ENCODE measurements around the gene TRIO. TPM values are rescaled to one million over a fixed set of nuclear protein-coding genes. Genes with fewer than 3 reads are reported as not detected.

The TRIO gene
- polyA plus RNA-seq, 10 donors, result 151 to 228 (median 197) TPM

- peak; percentile 45 to 77 (median 67) for DNase-seq
These were observed 208.9 kb downstream of the TRIO start for GRCh38 chr5:14351845-14352712.

DNA sequence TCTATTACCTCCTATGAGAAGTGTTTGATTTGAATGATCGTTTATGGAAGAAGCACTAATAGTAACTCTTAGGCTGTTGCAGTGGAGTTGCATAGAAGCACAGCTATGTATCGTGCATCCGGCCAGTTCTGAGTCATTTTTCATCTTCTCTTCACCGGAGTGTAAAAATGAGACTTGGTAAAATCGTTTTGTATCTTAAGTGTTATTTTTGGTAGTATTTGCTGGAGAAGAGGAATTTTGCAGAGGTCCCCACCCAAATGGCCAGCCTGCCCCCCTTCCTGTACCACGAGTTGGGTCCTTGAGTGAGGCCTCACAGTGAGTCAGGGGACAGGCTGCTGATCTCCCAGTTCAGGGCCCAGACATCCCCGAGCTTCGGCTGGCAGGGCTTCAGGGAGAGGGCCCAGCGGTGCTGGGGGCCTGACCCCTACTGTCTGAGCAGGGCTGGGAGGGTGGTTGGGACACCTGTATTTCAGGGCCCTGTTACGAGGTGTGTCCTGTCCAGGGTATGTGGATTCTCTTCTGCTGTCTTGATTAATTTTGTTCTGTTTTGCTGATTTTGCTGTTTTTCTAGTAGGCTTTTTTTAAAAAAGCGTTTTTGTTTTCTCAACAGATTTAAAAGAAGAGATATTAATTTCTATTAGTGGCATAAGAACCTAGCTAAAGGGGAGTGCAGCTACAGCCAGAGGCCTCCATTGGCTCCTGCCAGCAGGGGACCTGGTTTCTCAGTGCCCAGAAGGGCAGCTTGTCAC lies 210.8 kb downstream of the TRIO start:
- no peak for DNase-seq

- DNase-seq, result no peak
These were observed 212.2 kb downstream of the TRIO start for GRCh38 chr5:14355391-14355790.

DNA sequence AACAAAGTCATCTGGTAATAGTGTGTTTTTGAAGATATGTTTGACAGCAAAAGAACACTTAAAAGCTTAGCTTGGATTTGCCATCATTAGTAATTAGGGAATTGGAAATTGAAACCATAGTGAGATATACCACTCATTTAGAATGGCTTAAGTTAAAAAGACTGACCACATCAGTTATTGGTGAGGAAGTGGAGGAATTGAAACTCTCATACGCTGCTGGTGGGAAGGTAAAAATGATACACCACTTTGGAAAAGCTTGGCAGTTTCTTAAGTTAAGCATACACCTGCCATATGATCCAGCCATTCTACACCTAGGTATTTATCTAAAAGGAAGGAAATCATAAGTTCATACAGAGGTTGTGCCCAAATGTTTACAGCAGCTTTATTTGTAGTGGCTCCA lies 213.2 kb downstream of the TRIO start:
- DNase-seq, result no peak

- no peak for DNase-seq
These were observed 214.3 kb downstream of the TRIO start for GRCh38 chr5:14357441-14357840.

GRCh38 chr5:14357851-14358250 lies 214.7 kb downstream of the TRIO start:
- no peak for DNase-seq

DNA sequence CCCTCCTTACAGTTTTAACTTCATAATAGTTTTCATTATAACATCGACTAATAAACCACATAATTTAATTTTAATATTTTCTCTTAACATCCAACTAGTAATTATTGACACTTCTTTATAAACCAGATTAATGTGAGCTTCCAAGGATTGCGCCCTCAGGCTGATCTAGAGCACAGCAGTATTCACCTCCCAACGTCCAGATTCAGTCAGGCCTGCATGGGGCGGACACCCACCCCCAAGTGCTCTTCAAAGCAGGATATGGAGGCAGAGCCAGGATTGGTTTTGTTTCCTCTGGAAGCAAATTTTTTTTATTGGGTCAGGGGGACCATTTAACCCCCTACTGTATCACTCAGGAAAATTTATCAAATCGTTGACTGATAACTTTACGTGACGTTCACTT lies 215.4 kb downstream of the TRIO start:
- DNase-seq, result no peak

DNA sequence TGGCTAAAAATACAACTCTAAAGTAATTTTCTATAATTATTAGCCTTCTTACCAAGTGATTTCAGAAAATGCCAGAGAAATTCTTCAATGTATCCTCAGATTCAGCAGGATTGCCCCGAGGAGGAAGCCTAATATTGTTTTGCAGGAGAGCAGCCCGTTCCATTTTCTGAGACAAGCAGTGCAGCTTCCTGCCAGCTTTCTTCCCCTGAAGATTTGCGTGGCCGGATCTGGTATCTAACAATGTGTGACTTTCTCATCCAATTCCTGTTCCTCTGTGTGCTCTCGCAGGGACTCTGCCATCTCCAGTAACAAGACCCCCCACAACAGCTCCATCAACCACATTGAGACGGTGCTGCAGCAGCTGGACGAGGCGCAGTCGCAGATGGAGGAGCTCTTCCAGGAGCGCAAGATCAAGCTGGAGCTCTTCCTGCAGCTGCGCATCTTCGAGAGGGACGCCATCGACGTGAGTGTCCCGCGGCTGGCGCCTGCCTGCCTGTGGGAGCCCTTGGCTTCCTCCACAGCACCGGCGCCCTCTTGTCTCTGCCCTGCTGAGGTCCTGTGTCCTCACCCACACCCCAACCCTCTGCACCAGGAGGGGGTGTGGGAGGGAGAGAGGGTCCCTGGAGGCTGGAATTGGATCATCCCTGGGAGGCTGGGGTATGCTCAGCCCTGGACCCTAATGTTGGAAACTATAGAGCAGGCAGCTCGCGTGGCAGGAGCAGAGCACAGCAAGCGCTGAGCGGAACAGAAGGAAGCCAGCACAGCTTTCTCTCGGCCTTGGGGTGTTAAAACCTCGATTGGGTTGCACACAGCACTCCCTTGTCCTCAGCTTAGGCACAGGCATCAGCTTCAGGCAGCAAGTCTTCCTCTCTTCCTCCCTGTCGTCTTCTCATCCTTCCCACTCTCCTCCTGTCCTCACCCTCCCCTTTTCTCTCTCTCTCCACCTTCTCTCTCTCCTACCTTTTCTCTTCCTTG lies 216.2 kb downstream of the TRIO start:
- DNase-seq, result no peak

GRCh38 chr5:14362491-14362890 lies 219.3 kb downstream of the TRIO start:
- no peak for DNase-seq

- peak in 1 of 3 donors; percentile 41 for DNase-seq
These were observed 221.0 kb downstream of the TRIO start for GRCh38 chr5:14364096-14364495.

- no peak for DNase-seq
These were observed 221.7 kb downstream of the TRIO start for GRCh38 chr5:14364576-14365472.

- no peak for DNase-seq
These were observed 222.8 kb downstream of the TRIO start for GRCh38 chr5:14365831-14366430.

DNA sequence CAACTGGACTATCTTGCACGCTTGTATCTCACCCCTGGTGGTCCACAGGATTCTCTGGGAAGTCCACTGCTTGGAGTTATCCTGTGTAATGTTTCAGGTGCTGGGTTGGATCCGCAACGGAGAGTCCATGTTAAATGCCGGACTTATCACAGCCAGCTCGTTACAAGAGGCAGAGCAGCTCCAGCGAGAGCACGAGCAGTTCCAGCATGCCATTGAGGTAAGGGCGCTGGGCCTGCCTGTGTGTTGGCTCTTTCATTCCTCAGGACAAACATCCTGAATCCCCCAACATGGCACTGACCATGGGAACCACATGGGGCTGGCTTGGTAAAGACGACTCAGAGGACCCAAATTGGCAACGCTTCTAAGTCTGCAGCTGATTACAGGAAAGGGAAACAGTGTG lies 223.6 kb downstream of the TRIO start:
- DNase-seq, result no peak

- DNase-seq, result no peak
These were observed 224.2 kb downstream of the TRIO start for GRCh38 chr5:14367364-14367763.

- no peak for DNase-seq
These were observed 226.6 kb downstream of the TRIO start for GRCh38 chr5:14369780-14370179.

DNA sequence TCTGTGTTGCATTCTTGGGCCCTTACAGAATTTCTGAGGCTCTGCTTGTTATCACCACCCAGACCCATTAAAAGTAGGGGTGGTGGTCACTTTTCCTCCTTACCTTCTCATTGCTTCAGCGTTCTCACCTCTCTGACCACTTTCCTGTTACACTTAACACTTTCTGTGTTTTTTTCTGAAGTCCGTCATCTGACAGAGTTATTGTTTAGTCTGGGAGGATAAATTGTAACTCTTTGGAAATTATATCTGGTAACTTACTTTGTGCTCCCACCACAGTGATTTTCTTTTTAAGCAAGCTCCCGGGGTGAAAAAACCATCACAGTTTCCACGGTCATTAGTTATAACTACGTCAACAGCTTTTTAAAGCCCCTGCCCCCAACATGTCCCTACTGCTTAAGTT lies 227.2 kb downstream of the TRIO start:
- DNase-seq, result no peak

- DNase-seq, result no peak
These were observed 230.5 kb downstream of the TRIO start for GRCh38 chr5:14373685-14374084.

GRCh38 chr5:14374100-14374499 lies 231.0 kb downstream of the TRIO start:
- no peak for DNase-seq

DNA sequence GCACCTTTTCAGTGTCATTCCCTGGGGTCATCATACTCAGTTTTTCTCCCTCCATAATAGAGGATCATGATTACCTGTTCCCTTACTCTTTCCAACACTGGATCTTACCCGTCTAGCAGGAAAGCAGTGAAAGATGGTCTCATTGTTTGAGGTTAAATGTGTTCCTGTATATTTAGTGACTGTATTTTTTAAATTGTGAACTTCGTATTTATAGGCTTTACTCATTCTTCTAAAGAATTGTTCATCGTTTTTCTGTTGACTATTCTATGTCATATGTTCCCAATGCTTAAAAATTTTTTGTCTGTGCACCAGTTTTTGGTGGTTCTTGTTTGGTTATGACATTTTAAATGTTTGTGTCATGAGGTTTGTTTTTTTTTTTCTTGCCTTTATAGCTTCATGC lies 233.6 kb downstream of the TRIO start:
- DNase-seq, result no peak

DNA sequence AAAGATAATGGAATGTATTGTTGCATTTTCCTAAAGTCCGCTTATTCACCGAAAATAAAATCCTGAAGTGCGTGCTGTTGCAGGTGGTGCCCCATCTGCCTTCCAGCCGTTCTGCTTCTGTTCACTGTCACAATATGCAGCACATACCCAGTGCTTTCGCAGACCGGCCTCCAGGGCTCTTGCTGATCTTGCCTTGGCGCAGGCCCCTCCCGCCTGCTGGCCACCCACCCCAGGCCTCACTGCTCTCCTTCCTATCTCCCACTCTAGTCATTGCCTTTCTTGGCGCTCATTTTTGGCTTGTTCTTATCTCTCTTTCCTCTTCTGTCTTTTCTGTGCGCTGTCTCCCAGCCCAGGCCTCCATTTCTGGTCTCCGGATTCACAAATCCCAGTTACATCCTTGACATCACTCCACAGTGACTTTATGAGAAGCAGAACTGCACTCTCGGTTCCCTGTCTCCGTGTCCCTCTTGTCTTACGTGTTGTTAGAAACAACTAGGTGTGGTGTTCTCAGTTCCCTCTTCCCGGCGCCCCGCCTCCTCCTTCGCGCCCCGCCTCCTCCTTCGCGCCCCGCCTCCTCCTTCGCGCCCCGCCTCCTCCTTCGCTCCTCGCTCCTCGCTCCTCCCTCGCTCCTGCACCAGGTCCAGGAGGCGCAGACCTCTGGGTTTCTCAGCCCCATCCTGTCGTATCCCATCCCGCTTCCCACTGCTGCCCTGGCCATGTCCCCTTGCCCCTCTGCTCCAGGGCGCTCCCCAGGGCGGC lies 236.8 kb downstream of the TRIO start:
- no peak for DNase-seq
